Bronchial epithelial cell (primary cell): ENCODE data around the gene SRPX. TPM values are rescaled to one million over a fixed set of nuclear protein-coding genes. Genes with fewer than 3 reads are reported as not detected.

Experiments
- DNase-seq: peaks from one replicate; pipeline ENCODE4 v3.0.0-alpha.2; 2010; ENCODE audit warnings: low read depth
- FAIRE-seq: peaks from 2 replicates; lab custom pipeline; 2011; peaks lifted over from hg19 to GRCh38; lab: Jason Lieb, UNC
- H3K27me3 ChIP-seq: 2 replicates; pipeline ENCODE4 v1.5.1; 2011; ENCODE audit warnings: low read length; ENCODE audit not compliant: control insufficient read depth, insufficient read depth
- H3K36me3 ChIP-seq: 2 replicates; pipeline ENCODE4 v1.5.1; 2011; ENCODE audit warnings: low read length; ENCODE audit not compliant: control insufficient read depth, insufficient read depth
- H3K4me3 ChIP-seq: 2 replicates; pipeline ENCODE4 v1.5.1; 2011; ENCODE audit warnings: mild to moderate bottlenecking, low read depth, low read length, control low read depth
- CTCF ChIP-seq: IDR thresholded peaks from 2 replicates; pipeline ENCODE4 v1.5.1; 2011; ENCODE audit warnings: mild to moderate bottlenecking, moderate library complexity, low read length, control low read depth, inconsistent platforms; ENCODE audit not compliant: insufficient read depth, severe bottlenecking
- total RNA-seq: library from RNA; depleted of rRNA; stranded (reverse); fragments of >200 nt; gene quantifications from 2 replicates; pipeline ENCODE4 v1.2.1, GENCODE V29; 2014

The SRPX gene
- total RNA-seq, 1 donor from 2014 or later, result 2.4 TPM

GRCh38 chrX:38163193-38163592 is 57.5 kb downstream of the SRPX start:
- no peak for TF ChIP-seq CTCF
- no peak for DNase-seq
- no peak overlapping the region for H3K4me3 ChIP-seq
- no peaks in the 10 kb centered on the region for H3K36me3 ChIP-seq
- no peak for FAIRE-seq
- H3K27me3 ChIP-seq, result no peaks in the 10 kb centered on the region

- DNase-seq (no peak), FAIRE-seq (no peak)
- no peaks in the 10 kb centered on the region for H3K36me3 ChIP-seq
- H3K27me3 ChIP-seq, result no peaks in the 10 kb centered on the region
- no peak overlapping the region for H3K4me3 ChIP-seq
- TF ChIP-seq CTCF, result no peak
Observed at GRCh38 chrX:38156838-38157237, 63.8 kb downstream of the SRPX start.

GRCh38 chrX:38154818-38155217 is 65.9 kb downstream of the SRPX start:
- TF ChIP-seq CTCF, result no peak
- Histone ChIP-seq H3K4me3 (no peak overlapping the region), H3K36me3 (no peaks in the 10 kb centered on the region), H3K27me3 (no peaks in the 10 kb centered on the region)
- DNase-seq (no peak), FAIRE-seq (no peak)

DNA sequence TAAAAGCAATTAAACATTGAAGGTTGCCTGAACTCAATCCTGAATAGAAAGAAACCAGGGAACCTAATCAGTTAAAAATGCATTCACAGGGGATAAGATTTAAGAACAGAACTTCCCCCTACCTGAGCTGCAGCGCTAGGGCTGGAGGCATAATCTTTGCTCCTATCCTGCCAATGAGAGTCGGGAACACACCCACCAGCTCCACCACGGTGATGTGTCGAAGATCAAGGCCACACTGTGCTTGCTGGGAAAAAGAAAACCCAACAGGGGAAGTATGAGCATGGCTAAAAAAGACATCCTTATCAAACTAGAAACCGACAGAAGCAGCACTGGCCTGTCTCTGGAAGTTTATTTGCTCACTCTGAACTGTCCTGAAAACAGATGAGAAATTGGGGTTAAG is 66.3 kb downstream of the SRPX start:
- DNase-seq (no peak), FAIRE-seq (no peak)
- no peaks in the 10 kb centered on the region for H3K36me3 ChIP-seq
- H3K27me3 ChIP-seq, result no peaks in the 10 kb centered on the region
- H3K4me3 ChIP-seq, result no peak overlapping the region
- no peak for TF ChIP-seq CTCF

DNA sequence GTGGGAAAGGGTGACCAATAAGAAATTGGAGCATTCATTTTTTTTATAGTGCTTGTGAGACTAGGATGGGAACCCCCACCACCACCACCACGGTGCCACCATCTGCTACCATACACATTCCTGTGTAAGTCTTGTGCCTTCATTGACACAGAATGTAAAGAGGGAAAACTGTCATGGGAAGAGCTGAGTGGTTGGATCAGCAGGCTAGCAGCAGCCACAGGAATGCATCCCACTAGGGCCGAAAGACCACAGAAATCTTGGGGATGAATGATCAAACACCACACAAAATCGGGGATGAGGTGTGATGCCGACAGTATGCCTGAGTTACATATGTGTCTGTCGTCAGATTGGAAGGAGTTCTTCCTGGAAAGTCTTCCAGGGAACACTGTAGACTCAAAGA is 69.2 kb downstream of the SRPX start:
- TF ChIP-seq CTCF, result no peak
- H3K27me3 ChIP-seq, result no peaks in the 10 kb centered on the region
- FAIRE-seq (no peak), DNase-seq (no peak)
- no peak overlapping the region for H3K4me3 ChIP-seq
- no peaks in the 10 kb centered on the region for H3K36me3 ChIP-seq

DNA sequence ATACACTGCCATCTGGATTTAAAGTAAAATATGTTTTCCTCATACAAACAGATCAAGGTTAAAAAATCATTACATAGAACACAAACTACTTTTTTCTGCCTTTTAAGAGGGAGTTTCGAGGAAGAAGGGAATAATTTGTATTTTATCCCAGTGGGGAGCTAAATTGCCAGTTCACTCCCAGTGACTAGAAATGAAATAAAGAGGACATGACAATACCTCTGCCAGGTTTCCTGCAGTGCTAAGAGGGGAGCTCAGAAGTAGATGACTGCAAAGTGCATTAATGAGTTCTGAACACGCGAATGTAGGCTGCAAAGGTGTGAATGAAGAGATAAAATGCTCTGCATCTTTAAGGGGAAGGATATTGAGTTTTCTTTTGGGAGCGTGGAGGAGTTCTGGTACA is 69.7 kb downstream of the SRPX start:
- Histone ChIP-seq H3K36me3 (no peaks in the 10 kb centered on the region), H3K4me3 (no peak overlapping the region), H3K27me3 (no peaks in the 10 kb centered on the region)
- TF ChIP-seq CTCF, result no peak
- DNase-seq, result no peak
- no peak for FAIRE-seq
